ENCODE data around the gene PHACTR4. TPM values are rescaled to one million over a fixed set of nuclear protein-coding genes. Genes with fewer than 3 reads are reported as not detected.

Gene PHACTR4
- total and polyA plus RNA-seq, 2 of the 13 experiments (the other 11 are each of a cell fraction or from before 2014, with no cell fraction given) = 13.9 to 17.1 TPM

- TF ChIP-seq DRAP1 (CRISPR knock-in tag; IDR thresholded peaks at IDR 0.05) (peak; percentile 89), ZNF772 (CRISPR knock-in tag; IDR thresholded peaks at IDR 0.05) (peak; percentile 66; the same call in 1 of the 2 replicates), ELF3 (CRISPR knock-in tag; IDR thresholded peaks at IDR 0.05) (peak; percentile 86), PHF5A (CRISPR knock-in tag; IDR thresholded peaks at IDR 0.05; ENCODE audit: low read depth, unreplicated experiment) (peak; percentile 23), ZNF234 (CRISPR knock-in tag; conservative IDR thresholded peaks at IDR 0.05) (no peak), ZNF777 (CRISPR knock-in tag; IDR thresholded peaks at IDR 0.05) (no peak), ZC3H13 (CRISPR knock-in tag; IDR thresholded peaks at IDR 0.05) (peak; percentile 34; the same call in 1 of the 2 replicates), GTF3A (CRISPR knock-in tag; conservative IDR thresholded peaks at IDR 0.05) (no peak), EP300 (IDR thresholded peaks at IDR 0.05; ENCODE audit: low read depth in 2 of 2, low read length in 2 of 2) (no peak; a peak in 1 of 4 replicates), EP300 (CRISPR knock-in tag; IDR thresholded peaks at IDR 0.05; ENCODE audit: borderline replicate concordance) (0 out of 2 replicates have a peak, but pooled peaks have one; percentile 11), SP1 (IDR thresholded peaks at IDR 0.05) (no peak), SP1 (CRISPR knock-in tag; IDR thresholded peaks at IDR 0.05) (peak; percentile 29), ZNF12 (CRISPR knock-in tag; IDR thresholded peaks at IDR 0.05) (peak; percentile 75; the same call in 1 of the 2 replicates), ZNF280B (CRISPR knock-in tag; IDR thresholded peaks at IDR 0.05; ENCODE audit: borderline replicate concordance) (peak; percentile 88), POLR2A (IDR thresholded peaks at IDR 0.05; ENCODE audit: insufficient read depth in 1 of 2, low read depth in 2 of 2, low read length in 2 of 2) (peak; percentile 72 to 93), ZNF253 (CRISPR knock-in tag; IDR thresholded peaks at IDR 0.05; ENCODE audit: borderline replicate concordance) (peak; percentile 81), ZNF619 (CRISPR knock-in tag; IDR thresholded peaks at IDR 0.05) (peak; percentile 48; the same call in 1 of the 2 replicates), HOXA9 (CRISPR knock-in tag; IDR thresholded peaks at IDR 0.05; ENCODE audit: borderline replicate concordance) (no peak; the same call in 1 of the 2 replicates), ZHX1 (CRISPR knock-in tag; IDR thresholded peaks at IDR 0.05; ENCODE audit: low read depth) (peak; percentile 68; the same call in 1 of the 2 replicates), SATB2 (CRISPR knock-in tag; IDR thresholded peaks at IDR 0.05) (no peak), ZNF780A (CRISPR knock-in tag; IDR thresholded peaks at IDR 0.05) (0 out of 2 replicates have a peak, but pooled peaks have one; percentile 50), ZNF605 (CRISPR knock-in tag; IDR thresholded peaks at IDR 0.05) (no peak), ZNF629 (CRISPR knock-in tag; conservative IDR thresholded peaks at IDR 0.05) (0 out of 2 replicates have a peak, but pooled peaks have one; percentile 13), SKIL (CRISPR knock-in tag; IDR thresholded peaks at IDR 0.05; ENCODE audit: borderline replicate concordance) (peak; percentile 73)
Measured at GRCh38 chr1:28369371-28370238, at the start of gene PHACTR4 (continued).
